ENCODE measurements around the gene C11orf97.
"Not testable (repeated sequence)": the region's sequence is repeated elsewhere in the genome, so short reads cannot be mapped to it uniquely, and the experiment has no call there.

The C11orf97 gene

GRCh38 chr11:94493281-94494125, 18.8 kb upstream of the C11orf97 start, which contains the start of the genes ANKRD49 and MRE11:
Gene ANKRD49 (plus strand): TSS chr11:94493984. CDS start chr11:94496694, 2,710 bp downstream.
Gene MRE11 (minus strand): TSS chr11:94493844. CDS start chr11:94492801, 1,043 bp downstream.
- DNase-seq (ENCODE audit: low spot score): peak; percentile 88
- TF ChIP-seq, protein P1, sequence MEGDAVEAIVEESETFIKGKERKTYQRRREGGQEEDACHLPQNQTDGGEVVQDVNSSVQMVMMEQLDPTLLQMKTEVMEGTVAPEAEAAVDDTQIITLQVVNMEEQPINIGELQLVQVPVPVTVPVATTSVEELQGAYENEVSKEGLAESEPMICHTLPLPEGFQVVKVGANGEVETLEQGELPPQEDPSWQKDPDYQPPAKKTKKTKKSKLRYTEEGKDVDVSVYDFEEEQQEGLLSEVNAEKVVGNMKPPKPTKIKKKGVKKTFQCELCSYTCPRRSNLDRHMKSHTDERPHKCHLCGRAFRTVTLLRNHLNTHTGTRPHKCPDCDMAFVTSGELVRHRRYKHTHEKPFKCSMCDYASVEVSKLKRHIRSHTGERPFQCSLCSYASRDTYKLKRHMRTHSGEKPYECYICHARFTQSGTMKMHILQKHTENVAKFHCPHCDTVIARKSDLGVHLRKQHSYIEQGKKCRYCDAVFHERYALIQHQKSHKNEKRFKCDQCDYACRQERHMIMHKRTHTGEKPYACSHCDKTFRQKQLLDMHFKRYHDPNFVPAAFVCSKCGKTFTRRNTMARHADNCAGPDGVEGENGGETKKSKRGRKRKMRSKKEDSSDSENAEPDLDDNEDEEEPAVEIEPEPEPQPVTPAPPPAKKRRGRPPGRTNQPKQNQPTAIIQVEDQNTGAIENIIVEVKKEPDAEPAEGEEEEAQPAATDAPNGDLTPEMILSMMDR (IDR thresholded peaks at IDR 0.05; ENCODE audit: extremely low read depth, missing control alignments): no peak

- DNase-seq (ENCODE audit: low spot score): no peak
- TF ChIP-seq, protein P1 (IDR thresholded peaks at IDR 0.05; ENCODE audit: extremely low read depth, missing control alignments): no peak
Measured at GRCh38 chr11:94494126-94494680, 18.1 kb upstream of the C11orf97 start.

DNA sequence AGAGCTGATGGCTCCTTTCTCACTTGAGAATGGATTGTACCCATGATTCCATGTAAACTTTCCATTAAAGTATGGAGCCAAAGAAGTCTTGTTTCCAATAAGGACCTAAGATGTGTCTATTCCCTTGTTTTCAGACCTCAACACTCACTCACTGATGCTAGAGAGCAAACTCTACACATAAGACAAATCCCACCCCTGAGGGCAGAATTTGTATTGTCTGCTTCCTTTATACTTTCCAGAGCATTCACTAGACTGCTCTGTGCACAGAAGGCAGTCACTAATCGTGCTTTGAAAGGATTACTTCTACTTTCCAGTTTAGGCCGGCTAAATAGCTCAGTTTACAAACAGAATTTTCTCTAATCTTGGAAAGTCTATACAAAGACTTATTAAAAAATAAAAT, 12.1 kb upstream of the C11orf97 start:
- DNase-seq (ENCODE audit: low spot score): no peak
- TF ChIP-seq, protein P1 (IDR thresholded peaks at IDR 0.05; ENCODE audit: extremely low read depth, missing control alignments): no peak

DNA sequence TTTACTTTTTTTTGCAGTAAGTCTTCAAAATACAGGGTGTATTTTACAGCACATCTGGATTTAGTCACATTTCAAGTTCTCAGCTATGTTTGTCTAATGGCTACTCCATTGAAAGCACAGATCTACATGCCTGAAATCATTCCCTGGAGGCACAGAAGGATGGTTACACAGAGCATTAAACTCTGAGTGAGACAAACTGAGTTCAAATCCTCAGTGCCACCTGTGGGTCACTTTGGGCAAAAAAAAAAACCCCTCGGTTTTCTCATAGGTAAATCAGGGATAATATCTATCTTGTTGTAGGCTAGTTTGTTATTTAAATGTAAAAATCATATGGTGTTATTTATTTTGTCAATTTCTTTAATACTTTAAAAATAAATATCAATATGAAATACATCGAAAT, 10.7 kb upstream of the C11orf97 start:
- TF ChIP-seq, protein P1 (IDR thresholded peaks at IDR 0.05; ENCODE audit: extremely low read depth, missing control alignments): no peak
- no peak for DNase-seq (ENCODE audit: low spot score)

DNA sequence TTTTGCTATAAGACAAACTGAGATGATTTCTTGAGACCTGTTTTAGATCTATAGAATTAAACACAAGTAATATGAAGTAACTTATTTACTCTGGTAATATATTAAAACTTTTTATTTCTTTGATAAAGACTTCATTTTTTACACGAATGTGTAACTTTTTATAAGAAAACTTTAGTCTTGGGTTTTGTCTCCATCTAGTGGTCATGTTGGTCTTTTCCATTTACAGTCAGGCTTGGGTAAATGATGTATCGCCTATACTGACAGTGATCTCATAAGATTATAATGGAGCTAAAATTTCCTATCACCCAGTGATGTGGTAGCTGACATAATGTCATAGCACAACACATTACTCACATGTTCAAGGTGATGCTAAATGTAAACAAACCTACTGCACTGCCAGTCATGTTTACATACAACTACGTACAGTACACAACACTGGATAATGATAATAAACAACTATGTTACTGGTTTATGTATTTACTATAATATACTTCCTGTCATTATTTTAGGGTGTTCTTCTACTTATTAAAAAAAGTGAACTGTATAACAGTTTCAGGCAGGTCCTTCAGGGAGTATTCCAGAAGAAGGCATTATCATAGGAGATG, 7.5 kb upstream of the C11orf97 start:
- peak; percentile 60 for DNase-seq (ENCODE audit: low spot score)
- TF ChIP-seq, protein P1 (IDR thresholded peaks at IDR 0.05; ENCODE audit: extremely low read depth, missing control alignments): peak; percentile 40

DNA sequence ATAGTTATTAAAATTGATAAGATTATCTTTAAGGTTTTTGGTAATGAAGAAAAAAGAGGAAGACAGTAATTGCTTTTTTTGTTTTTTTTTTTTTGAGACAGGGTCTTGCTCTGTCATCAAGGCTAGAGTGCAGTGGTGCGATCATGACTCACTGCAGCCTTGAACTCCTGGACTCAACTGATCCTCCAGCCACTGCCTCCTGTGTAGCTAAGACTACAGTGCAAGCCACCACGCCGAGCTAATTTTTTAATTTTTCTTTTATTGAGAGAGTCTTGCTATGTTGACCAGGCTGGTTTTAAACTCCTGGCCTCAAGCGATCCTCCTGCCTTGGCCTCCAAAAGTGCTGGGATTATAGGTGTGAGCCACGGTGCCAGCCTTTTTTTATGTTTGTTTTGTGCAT, 5.7 kb upstream of the C11orf97 start:
- DNase-seq (ENCODE audit: low spot score): not testable (repeated sequence)

DNA sequence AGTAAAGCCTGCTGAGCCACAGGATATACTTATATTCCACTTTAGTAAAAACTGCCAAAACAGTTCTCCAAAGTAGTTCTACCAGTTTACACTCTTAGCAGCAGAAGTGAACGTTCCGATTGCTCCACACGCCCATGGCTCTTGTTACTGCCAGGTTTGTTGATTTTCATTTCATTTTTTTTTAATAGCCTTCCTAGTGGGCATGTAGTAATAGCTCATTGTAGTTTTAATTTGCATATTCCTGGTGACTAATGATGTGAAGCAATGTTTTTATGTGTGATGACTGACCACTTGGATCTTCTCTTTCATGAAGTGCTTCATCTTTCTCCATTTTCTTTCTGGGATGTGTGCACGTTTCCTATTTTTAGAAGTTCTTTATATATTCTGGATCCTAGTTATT, 4.8 kb upstream of the C11orf97 start:
- TF ChIP-seq, protein P1 (IDR thresholded peaks at IDR 0.05; ENCODE audit: extremely low read depth, missing control alignments): no peak
- no peak for DNase-seq (ENCODE audit: low spot score)
